ENCODE results near the gene TATDN2. TPM values are rescaled to one million over a fixed set of nuclear protein-coding genes. Genes with fewer than 3 reads are reported as not detected.

The TATDN2 gene
- total RNA-seq, 1 donor from 2014 or later = 70.9 TPM

GRCh38 chr3:10284496-10284895 lies 36.2 kb downstream of the TATDN2 start:
- intact Hi-C loops (cut with micrococcal nuclease) = no loop called here
- peaks cover 68% of the 10 kb centered on the region for H3K36me3 Mint-ChIP-seq (ENCODE audit: low read depth)

GRCh38 chr3:10285272-10286132 lies 37.2 kb downstream of the TATDN2 start:
- intact Hi-C loops (cut with micrococcal nuclease) = no loop called here
- Mint-ChIP-seq H3K27ac (peak overlapping the region; percentile 67), H3K4me3 (peak overlapping the region; percentile 28), H3K27me3 (no peaks in the 10 kb centered on the region), H3K36me3 (ENCODE audit: low read depth) (peaks cover 59% of the 10 kb centered on the region), H3K9me3 (no peaks in the 10 kb centered on the region), H3K4me1 (peaks cover 48% of the 10 kb centered on the region)
- no peak for DNase-seq

More at GRCh38 chr3:10284496-10284895, 36.2 kb downstream of the TATDN2 start:
- Mint-ChIP-seq H3K27me3 (no peaks in the 10 kb centered on the region), H3K27ac (peak overlapping the region; percentile 84), H3K4me3 (peak overlapping the region; percentile 56), H3K9me3 (no peaks in the 10 kb centered on the region), H3K4me1 (peaks cover 55% of the 10 kb centered on the region)
- DNase-seq = peak; percentile 76

GRCh38 chr3:10286133-10286524 lies 37.9 kb downstream of the TATDN2 start:
- intact Hi-C loops (cut with micrococcal nuclease) = no loop called here
- peaks cover 53% of the 10 kb centered on the region for H3K36me3 Mint-ChIP-seq (ENCODE audit: low read depth)
- DNase-seq = no peak
- H3K4me3 Mint-ChIP-seq = no peak overlapping the region
- no peaks in the 10 kb centered on the region for H3K27me3 Mint-ChIP-seq
- H3K9me3 Mint-ChIP-seq = no peaks in the 10 kb centered on the region
- peaks cover 42% of the 10 kb centered on the region for H3K4me1 Mint-ChIP-seq
- peak overlapping the region; percentile 67 for H3K27ac Mint-ChIP-seq

GRCh38 chr3:10286596-10287295 lies 38.5 kb downstream of the TATDN2 start:
- Mint-ChIP-seq H3K36me3 (ENCODE audit: low read depth) (peaks cover 58% of the 10 kb centered on the region), H3K27ac (peak overlapping the region; percentile 68), H3K27me3 (no peaks in the 10 kb centered on the region), H3K9me3 (no peaks in the 10 kb centered on the region), H3K4me1 (peaks cover 40% of the 10 kb centered on the region), H3K4me3 (no peak overlapping the region)
- intact Hi-C loops (cut with micrococcal nuclease) = no loop called here
- no peak for DNase-seq

- no peak for DNase-seq
- Mint-ChIP-seq H3K4me3 (no peak overlapping the region), H3K27me3 (no peaks in the 10 kb centered on the region), H3K9me3 (no peaks in the 10 kb centered on the region), H3K4me1 (peaks cover 39% of the 10 kb centered on the region), H3K36me3 (ENCODE audit: low read depth) (peaks cover 58% of the 10 kb centered on the region), H3K27ac (no peak overlapping the region)
- intact Hi-C loops (cut with micrococcal nuclease) = no loop called here
These were observed 39.8 kb downstream of the TATDN2 start for GRCh38 chr3:10287936-10288574.

DNA sequence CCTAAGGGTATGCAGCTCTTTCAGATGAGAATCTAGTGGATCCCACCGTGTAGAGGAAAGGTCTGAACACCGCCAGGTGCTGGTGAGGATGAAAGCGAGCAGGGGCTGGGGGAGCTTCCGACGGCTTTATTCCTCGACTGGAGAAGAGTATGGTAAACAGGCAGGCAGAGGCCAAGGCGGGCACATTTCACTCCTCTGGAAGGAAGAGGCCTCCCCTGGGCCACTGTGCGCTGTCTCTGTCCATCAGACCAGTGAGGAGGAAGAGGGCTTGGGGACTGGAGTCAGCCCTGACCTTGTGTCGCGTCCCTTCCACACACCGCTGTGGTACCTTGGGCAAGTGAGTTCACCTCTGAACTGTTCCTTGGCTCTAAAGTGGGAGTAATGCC lies 40.3 kb downstream of the TATDN2 start:
- Mint-ChIP-seq H3K4me1 (peaks cover 36% of the 10 kb centered on the region), H3K4me3 (no peak overlapping the region), H3K27ac (no peak overlapping the region), H3K9me3 (no peaks in the 10 kb centered on the region), H3K27me3 (no peaks in the 10 kb centered on the region), H3K36me3 (ENCODE audit: low read depth) (peaks cover 53% of the 10 kb centered on the region)
- no peak for DNase-seq
- intact Hi-C loops (cut with micrococcal nuclease) = no loop called here

GRCh38 chr3:10289077-10289476 lies 40.8 kb downstream of the TATDN2 start:
- Mint-ChIP-seq H3K4me3 (no peak overlapping the region), H3K4me1 (peaks cover 31% of the 10 kb centered on the region), H3K9me3 (no peaks in the 10 kb centered on the region), H3K27me3 (no peaks in the 10 kb centered on the region), H3K27ac (no peak overlapping the region), H3K36me3 (ENCODE audit: low read depth) (peaks cover 53% of the 10 kb centered on the region)
- DNase-seq = no peak
- intact Hi-C loops (cut with micrococcal nuclease) = no loop called here

DNA sequence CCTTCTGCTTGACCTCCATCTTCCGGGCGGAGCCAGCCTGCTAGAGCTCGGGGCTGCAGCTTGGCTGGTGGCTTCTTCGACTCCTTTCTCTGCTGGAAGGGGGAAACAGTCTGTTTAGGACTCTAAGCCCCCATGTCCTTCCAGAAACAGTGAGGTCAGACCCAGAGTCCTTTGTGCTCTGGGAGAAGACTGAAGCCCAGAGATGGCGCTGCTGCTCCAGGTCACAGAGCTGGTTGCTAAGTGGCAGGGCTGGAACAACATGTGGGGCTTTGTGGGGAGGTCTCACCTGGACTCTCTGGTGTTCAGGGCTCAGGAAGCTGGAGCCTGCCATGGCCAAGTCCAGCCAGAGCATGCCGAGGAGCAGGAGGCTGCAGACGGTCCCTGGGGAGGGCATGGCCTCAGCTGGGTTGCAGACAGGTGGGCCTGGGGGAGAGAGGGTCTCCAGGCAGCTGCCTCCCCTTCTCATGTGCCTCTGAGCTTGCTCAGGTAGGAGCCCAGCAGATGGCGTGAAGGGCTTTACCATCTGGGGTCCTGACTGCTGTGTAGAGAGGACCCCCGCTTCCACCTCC lies 41.6 kb downstream of the TATDN2 start:
- H3K4me1 Mint-ChIP-seq = peaks cover 23% of the 10 kb centered on the region
- H3K27me3 Mint-ChIP-seq = no peaks in the 10 kb centered on the region
- peaks cover 54% of the 10 kb centered on the region for H3K36me3 Mint-ChIP-seq (ENCODE audit: low read depth)
- intact Hi-C loops (cut with micrococcal nuclease) = no loop called here
- no peak overlapping the region for H3K4me3 Mint-ChIP-seq
- no peak for DNase-seq
- H3K9me3 Mint-ChIP-seq = no peaks in the 10 kb centered on the region
- no peak overlapping the region for H3K27ac Mint-ChIP-seq

- DNase-seq = no peak
- H3K9me3 Mint-ChIP-seq = no peaks in the 10 kb centered on the region
- H3K27me3 Mint-ChIP-seq = no peaks in the 10 kb centered on the region
- no peak overlapping the region for H3K4me3 Mint-ChIP-seq
- intact Hi-C loops (cut with micrococcal nuclease) = no loop called here
- H3K27ac Mint-ChIP-seq = no peak overlapping the region
- H3K4me1 Mint-ChIP-seq = peaks cover 17% of the 10 kb centered on the region
- H3K36me3 Mint-ChIP-seq (ENCODE audit: low read depth) = peaks cover 57% of the 10 kb centered on the region
These were observed 42.4 kb downstream of the TATDN2 start for GRCh38 chr3:10290481-10291176.

DNA sequence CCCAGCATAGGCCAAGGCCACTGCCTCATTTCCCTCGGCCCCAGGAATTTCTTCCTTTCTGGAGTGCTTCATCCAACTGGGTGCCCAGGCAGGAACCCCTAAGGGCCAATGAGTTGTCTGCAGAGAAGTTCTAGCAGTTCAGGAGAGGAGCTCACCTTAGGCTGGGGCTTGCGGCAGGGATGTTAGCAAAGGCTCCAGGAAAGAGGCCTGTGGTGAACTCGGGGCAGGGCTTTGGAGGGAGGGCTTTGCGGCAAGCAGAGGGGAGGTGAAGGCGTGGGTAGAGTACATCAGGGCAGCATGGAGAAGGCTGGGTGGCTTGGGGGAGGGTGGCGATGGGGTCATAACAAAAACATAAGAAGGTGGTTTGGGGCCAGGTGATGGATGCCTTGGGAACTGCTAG lies 43.4 kb downstream of the TATDN2 start:
- H3K36me3 Mint-ChIP-seq (ENCODE audit: low read depth) = peaks cover 56% of the 10 kb centered on the region
- H3K27ac Mint-ChIP-seq = peak overlapping the region; percentile 27
- H3K4me3 Mint-ChIP-seq = peak overlapping the region; percentile 3
- peaks cover 13% of the 10 kb centered on the region for H3K4me1 Mint-ChIP-seq
- no peak for DNase-seq
- H3K9me3 Mint-ChIP-seq = no peaks in the 10 kb centered on the region
- intact Hi-C loops (cut with micrococcal nuclease) = no loop called here
- H3K27me3 Mint-ChIP-seq = no peaks in the 10 kb centered on the region

GRCh38 chr3:10292505-10293419 lies 44.5 kb downstream of the TATDN2 start, which contains the start of gene GHRL:
Gene GHRL (minus strand): TSS chr3:10292947. CDS start chr3:10290180, 2,767 bp downstream.
- Mint-ChIP-seq H3K4me1 (peaks cover 8% of the 10 kb centered on the region), H3K27me3 (no peaks in the 10 kb centered on the region), H3K9me3 (no peaks in the 10 kb centered on the region), H3K4me3 (peak within 1 kb of the TSS; percentile 41), H3K36me3 (ENCODE audit: low read depth) (peaks cover 55% of the 10 kb centered on the region), H3K27ac (peak within 1 kb of the TSS; percentile 89)
- intact Hi-C loops (cut with micrococcal nuclease) = no loop called here
- no peak for DNase-seq

GRCh38 chr3:10294030-10294586 lies 45.8 kb downstream of the TATDN2 start:
- intact Hi-C loops (cut with micrococcal nuclease) = no loop called here
- H3K36me3 Mint-ChIP-seq (ENCODE audit: low read depth) = peaks cover 49% of the 10 kb centered on the region
- no peaks in the 10 kb centered on the region for H3K9me3 Mint-ChIP-seq
- peak overlapping the region; percentile 17 for H3K27ac Mint-ChIP-seq
- H3K27me3 Mint-ChIP-seq = no peaks in the 10 kb centered on the region
- no peak for DNase-seq
- peaks cover 10% of the 10 kb centered on the region for H3K4me1 Mint-ChIP-seq
- H3K4me3 Mint-ChIP-seq = no peak overlapping the region

All from activated CD4-positive, alpha-beta T cell treated with anti-CD3 and anti-CD28 coated beads, Interleukin-2, amount 10 ng/mL, durations not matched to agents 24 days and 14 days (primary cell).